Measurements from ENCODE around the gene ESF1. TPM values are rescaled to one million over a fixed set of nuclear protein-coding genes. Genes with fewer than 3 reads are reported as not detected.

The ESF1 gene
- total RNA-seq, 4 donors from 2014 or later = 14.9 to 28.0 (median 16.5) TPM

GRCh38 chr20:13814672-13815071 is 30.0 kb upstream of the ESF1 start:
- 83 to 88% methylated on average over 4 of the region's 4 CpGs for WGBS, 2 donors
- no peak for TF ChIP-seq CTCF (IDR thresholded peaks at IDR 0.05)
- Histone ChIP-seq H3K4me1 (no peaks in the 10 kb centered on the region), H3K27me3 (no peaks in the 10 kb centered on the region), H3K9me3 (no peaks in the 10 kb centered on the region), H3K4me3 (no peak overlapping the region), H3K27ac (no peak overlapping the region), H3K36me3 (peaks cover 0 to 87% (median 28%) of the 10 kb centered on the region in 3 donors)
- no peak for DNase-seq (ENCODE audit: low spot score in 2 of 2)

GRCh38 chr20:13813910-13814309 is 29.2 kb upstream of the ESF1 start:
- H3K27me3 ChIP-seq = no peaks in the 10 kb centered on the region
- no peaks in the 10 kb centered on the region for H3K9me3 ChIP-seq
- no peaks in the 10 kb centered on the region for H3K4me1 ChIP-seq
- no peak for DNase-seq (ENCODE audit: low spot score in 2 of 2)
- WGBS, 2 donors = 63 to 71% methylated on average over 3 of the region's 3 CpGs
- TF ChIP-seq CTCF (IDR thresholded peaks at IDR 0.05) = no peak
- TF ChIP-seq EP300 (IDR thresholded peaks at IDR 0.05) = no peak
- TF ChIP-seq POLR2A (IDR thresholded peaks at IDR 0.05) = no peak
- H3K27ac ChIP-seq = no peak overlapping the region
- H3K36me3 ChIP-seq = peaks cover 0 to 94% (median 35%) of the 10 kb centered on the region in 3 donors
- H3K4me3 ChIP-seq = no peak overlapping the region

GRCh38 chr20:13810446-13810845 is 25.7 kb upstream of the ESF1 start:
- peaks cover 0 to 98% (median 36%) of the 10 kb centered on the region in 3 donors for H3K36me3 ChIP-seq

GRCh38 chr20:13809855-13810254 is 25.1 kb upstream of the ESF1 start:
- no peaks in the 10 kb centered on the region for H3K9me3 ChIP-seq
- no peaks in the 10 kb centered on the region for H3K27me3 ChIP-seq
- no peak for TF ChIP-seq CTCF (IDR thresholded peaks at IDR 0.05)
- no peak for TF ChIP-seq POLR2A (IDR thresholded peaks at IDR 0.05)
- no peak for TF ChIP-seq EP300 (IDR thresholded peaks at IDR 0.05)
- H3K36me3 ChIP-seq = peaks cover 0 to 99% (median 36%) of the 10 kb centered on the region in 3 donors
- 91 to 93% methylated on average over 3 of the region's 3 CpGs for WGBS, 2 donors
- H3K4me1 ChIP-seq = no peaks in the 10 kb centered on the region
- no peak for DNase-seq (ENCODE audit: low spot score in 2 of 2)
- H3K4me3 ChIP-seq = no peak overlapping the region
- H3K27ac ChIP-seq = no peak overlapping the region

More at GRCh38 chr20:13810446-13810845, 25.7 kb upstream of the ESF1 start:
- Histone ChIP-seq H3K27me3 (no peaks in the 10 kb centered on the region), H3K4me1 (no peaks in the 10 kb centered on the region), H3K27ac (no peak overlapping the region), H3K9me3 (no peaks in the 10 kb centered on the region), H3K4me3 (no peak overlapping the region)
- no peak for DNase-seq (ENCODE audit: low spot score in 2 of 2)
- TF ChIP-seq POLR2A (IDR thresholded peaks at IDR 0.05) = no peak
- TF ChIP-seq CTCF (IDR thresholded peaks at IDR 0.05) = no peak
- TF ChIP-seq EP300 (IDR thresholded peaks at IDR 0.05) = no peak

GRCh38 chr20:13809373-13809772 is 24.7 kb upstream of the ESF1 start:
- WGBS, 2 donors = 91% methylated on average over 2 of the region's 2 CpGs
- Histone ChIP-seq H3K27ac (no peak overlapping the region), H3K36me3 (peaks cover 0 to 99% (median 36%) of the 10 kb centered on the region in 3 donors), H3K27me3 (no peaks in the 10 kb centered on the region), H3K4me3 (no peak overlapping the region), H3K4me1 (no peaks in the 10 kb centered on the region), H3K9me3 (no peaks in the 10 kb centered on the region)
- no peak for DNase-seq (ENCODE audit: low spot score in 2 of 2)
- no peak for TF ChIP-seq CTCF (IDR thresholded peaks at IDR 0.05)
- TF ChIP-seq POLR2A (IDR thresholded peaks at IDR 0.05) = no peak
- TF ChIP-seq EP300 (IDR thresholded peaks at IDR 0.05) = no peak
